ENCODE measurements around the gene PF4V1.
"Not testable (repeated sequence)": the region's sequence is repeated elsewhere in the genome, so short reads cannot be mapped to it uniquely, and the experiment has no call there.

The PF4V1 gene

GRCh38 chr4:73895201-73896175 is 42.4 kb downstream of the PF4V1 start:
- H3K27ac ChIP-seq = peak overlapping the region; percentile 25; the same call in 1 of the 2 replicates
- TF ChIP-seq CTCF (conservative IDR thresholded peaks at IDR 0.05) = no peak
- TF ChIP-seq ZFX (IDR thresholded peaks at IDR 0.05) = no peak

- no peak overlapping the region for H3K27ac ChIP-seq
Observed at GRCh38 chr4:73896416-73896815, 43.3 kb downstream of the PF4V1 start.

GRCh38 chr4:73897380-73898136 is 44.5 kb downstream of the PF4V1 start:
- no peak for TF ChIP-seq CTCF (conservative IDR thresholded peaks at IDR 0.05)
- no peak for TF ChIP-seq ZFX (IDR thresholded peaks at IDR 0.05)
- no peak overlapping the region for H3K27ac ChIP-seq

More at GRCh38 chr4:73896416-73896815, 43.3 kb downstream of the PF4V1 start:
- no peak for TF ChIP-seq ZFX (IDR thresholded peaks at IDR 0.05)

- H3K27ac ChIP-seq = not testable (repeated sequence)
Observed at GRCh38 chr4:73899338-73899737, 46.2 kb downstream of the PF4V1 start.

GRCh38 chr4:73901031-73901430 is 47.9 kb downstream of the PF4V1 start:
- TF ChIP-seq ZFX (IDR thresholded peaks at IDR 0.05) (no peak), CTCF (conservative IDR thresholded peaks at IDR 0.05) (no peak)
- no peak overlapping the region for H3K27ac ChIP-seq

GRCh38 chr4:73902038-73902637 is 49.0 kb downstream of the PF4V1 start:
- no peak for TF ChIP-seq ZFX (IDR thresholded peaks at IDR 0.05)
- no peak for TF ChIP-seq CTCF (conservative IDR thresholded peaks at IDR 0.05)
- H3K27ac ChIP-seq = no peak overlapping the region

- TF ChIP-seq ZFX (IDR thresholded peaks at IDR 0.05) (no peak), CTCF (conservative IDR thresholded peaks at IDR 0.05) (no peak)
- no peak overlapping the region for H3K27ac ChIP-seq
Observed at GRCh38 chr4:73902817-73903547, 49.9 kb downstream of the PF4V1 start.

Measured in C4-2B (cell line).